Heart left ventricle (tissue), 16 donors: ENCODE data around the gene TRIM66. TPM values are rescaled to one million over a fixed set of nuclear protein-coding genes. Genes with fewer than 3 reads are reported as not detected.

Source experiments
- ATAC-seq, 4 donors: fragments of 200-7000 bp; cut with Tn5 transposase; one replicate each; pipeline ENCODE4 v1.9.1; 2020 to 2022; ENCODE audit warnings: moderate library complexity in 4 of 4, mild to moderate bottlenecking in 3 of 4, moderate number of reproducible peaks in 1 of 4
- DNase-seq, 5 donors: peaks; one replicate each; pipeline ENCODE4 v3.0.0-alpha.2; 2020
- H3K27ac ChIP-seq, 12 donors: fragments of 200-600 bp; sonication (generic) in 4 of 12; one replicate each; pipeline versions ENCODE4 v1.5.0 to v1.8.0; 2016 to 2022; ENCODE audit warnings: mild to moderate bottlenecking in 2 of 12
- H3K27me3 ChIP-seq, 9 donors: fragments of 200-600 bp; sonication (generic) in 2 of 9; one replicate each; pipeline versions ENCODE4 v1.5.1 to v1.8.0; 2016 to 2022; ENCODE audit warnings: mild to moderate bottlenecking in 3 of 9
- H3K36me3 ChIP-seq, 9 donors: fragments of 200-600 bp; sonication (generic) in 2 of 9; one replicate each; pipeline versions ENCODE4 v1.5.0 to v1.8.0; 2018 to 2022; ENCODE audit warnings: mild to moderate bottlenecking in 2 of 9
- H3K4me1 ChIP-seq, 12 donors: fragments of 200-600 bp; sonication (generic) in 4 of 12; one replicate each; pipeline versions ENCODE4 v1.5.0 to v1.8.0; 2016 to 2022; ENCODE audit warnings: mild to moderate bottlenecking in 3 of 12
- H3K4me3 ChIP-seq, 12 donors: fragments of 200-600 bp; sonication (generic) in 4 of 12; one replicate each; pipeline versions ENCODE4 v1.5.0 to v1.8.0; 2017 to 2022; ENCODE audit warnings: mild to moderate bottlenecking in 9 of 12, moderate library complexity in 4 of 12
- H3K9me3 ChIP-seq, 12 donors: fragments of 200-600 bp; sonication (generic) in 4 of 12; one replicate each; pipeline versions ENCODE4 v1.5.0 to v1.8.0; 2016 to 2022; ENCODE audit warnings: mild to moderate bottlenecking in 1 of 12
- CTCF ChIP-seq, 12 donors: fragments of 200-600 bp; sonication (generic) in 4 of 12; IDR thresholded peaks; one replicate each; pipeline versions ENCODE4 v1.5.0 to v1.8.0; 2018 to 2022; ENCODE audit warnings: antibody characterized with exemption in 12 of 12, mild to moderate bottlenecking in 5 of 12
- POLR2A ChIP-seq, 2 donors: fragments of 450-650 bp; IDR thresholded peaks; one replicate each; pipeline ENCODE4 v1.6.1; 2017; ENCODE audit warnings: antibody characterized with exemption in 2 of 2, mild to moderate bottlenecking in 2 of 2, moderate library complexity in 2 of 2
- WGBS, 4 donors: extraction: QIAGEN DNeasy Blood & Tissue Kit in 2 of 4; methylation state at CpG; one replicate each; pipeline versions ENCODE4 v1.1.5 to v1.1.7; 2013 to 2018; 5-methylcytosine and 5-hydroxymethylcytosine counted together
- intact Hi-C, 10 donors: fragments of 100-400 bp; cut with DNase I; formaldehyde crosslinking; loops; one replicate each; pipeline versions ENCODE4 v1.11.1 to v1.14.2; 2022
- polyA plus RNA-seq, 2 donors: library from polyadenylated mRNA; stranded (reverse); fragments of 200-250 nt; gene quantifications; one replicate each; pipeline ENCODE4 v1.2.3, GENCODE V29; 2013
- total RNA-seq, 9 donors: library from RNA; depleted of rRNA in 2 of 9; stranded (reverse); fragments of >200 nt in 2 of 9; fragmentation: NEBNext Ultra II Directional in 3 of 9; extraction: Animal tissue kit (Norgen Biotek cat#: 25700) in 3 of 9; gene quantifications; one replicate each; pipeline versions ENCODE4 v1.1.0 to v1.2.4, GENCODE V29; 2016 to 2023
- donor health status: ischemic (EF 13 %, LVEDD 7.1; RV severe dilation, severe dysfunction).
- donor health status: healthy with polysubstance abuse.
- donor health status: DM: no; HTN: yes; CAD: no.
- donor health status: DM: no; HTN: no; CAD: no.
- donor health status: ischemic (EF 25% LVEDD 6.9; RV normal size, moderate dysfunction).
- donor health status: ischemic (EF 25% LVEDD 5.7; RV mildly dilated, moderate dysfunction).
- donor health status: healthy.
- donor health status: DM: yes; HTN: yes; CAD: no.
- donor health status: ischemic (EF 35%, LVEDD 5.7; RV mildly dilated, moderate dysfunction).
- donor health status: nonischemic (EF 11% LVEDD 7.7; RV severe dilation, severe dysfunction).
- donor health status: DM: yes; HTN: yes; CAD: no.
- donor health status: PGD.
- donor health status: ischemic (EF 29% LVEDD 5.4; RV normal size, mild dysfunction).
- donor health status: nonischemic (EF 23%, LVEDD 6.1; RV moderate dilation, normal function).

TRIM66 gene
- total and polyA plus RNA-seq, 11 donors, result 0.71 to 10.1 (median 3.8) TPM

DNA sequence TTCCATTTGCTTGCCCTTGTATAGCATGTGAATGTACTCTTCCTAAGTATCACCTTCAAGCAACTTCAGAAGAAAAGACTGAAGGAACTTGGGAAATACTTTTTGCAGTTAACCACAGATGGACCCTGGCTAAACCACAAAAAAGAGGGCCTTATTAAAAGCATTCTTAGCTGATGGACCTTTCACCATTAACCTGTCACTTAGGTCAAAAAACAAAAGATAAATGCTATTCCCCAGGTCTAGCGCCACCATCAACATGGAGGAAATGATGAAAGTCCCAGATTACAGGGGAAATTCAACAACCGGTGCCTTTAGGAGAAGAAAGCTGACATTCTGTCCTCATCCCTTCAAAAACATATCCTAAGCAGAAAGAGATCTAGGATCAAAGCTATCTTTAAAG is 117.9 kb downstream of the TRIM66 start:
- no peaks in the 10 kb centered on the region for H3K36me3 ChIP-seq
- no peak overlapping the region for H3K27ac ChIP-seq
- DNase-seq (no peak), ATAC-seq (no peak)
- 37 to 75% (median 59%) methylated on average over 2 of the region's 2 CpGs for WGBS, 4 donors
- H3K4me3 ChIP-seq, result no peak overlapping the region
- intact Hi-C loops, result loop anchor here in 8 of 10 donors (2.0 to 10.0 kb wide), 7 partner anchors 220 to 370 kb away; no protein-coding TSS in a partner anchor
- H3K9me3 ChIP-seq, result peaks cover 0 to 11% (median 0%) of the 10 kb centered on the region in 12 donors
- H3K27me3 ChIP-seq, result peaks cover 0 to 5% (median 0%) of the 10 kb centered on the region in 9 donors
- H3K4me1 ChIP-seq, result no peaks in the 10 kb centered on the region
- TF ChIP-seq POLR2A (IDR thresholded peaks at IDR 0.05) (no peak), CTCF (IDR thresholded peaks at IDR 0.05) (no peak)

Other genes starting within 250 kb of the TRIM66 start
- gene STK33, start 88.4 kb downstream of the TRIM66 start, total RNA-seq, result 10 to 100 TPM; 18.0 to 41.5 (median 31.0) TPM
- gene STK33, start 88.4 kb downstream of the TRIM66 start, polyA plus RNA-seq, result 10 to 100 TPM in 1 of 2 donors, 1 to 10 TPM in 1; 9.9 to 15.7 TPM
- gene RPL27A, start 127 bp upstream of the TRIM66 start, total RNA-seq, result 100 to 1,000 TPM; 299 to 597 (median 438) TPM
- 1,000 to 10,000 TPM; 1,719 to 2,980 TPM for gene RPL27A, start 127 bp upstream of the TRIM66 start, polyA plus RNA-seq
- gene AKIP1, start 228.5 kb upstream of the TRIM66 start, total RNA-seq, result 10 to 100 TPM; 21.6 to 39.9 (median 27.4) TPM
- gene AKIP1, start 228.5 kb upstream of the TRIM66 start, polyA plus RNA-seq, result 10 to 100 TPM; 17.7 to 31.1 TPM